ENCODE data around the gene DMBX1.

Gene DMBX1

GRCh38 chr1:46489638-46490405, at the start of gene DMBX1:
Gene DMBX1, plus strand, starts transcription at chr1:46489836. Its CDS starts 17,175 bp downstream, at chr1:46507011.
- in situ Hi-C loops (cut with MboI; ENCODE audit: low sequenced_read_pairs), result no loop called here

- in situ Hi-C loops (cut with MboI; ENCODE audit: low sequenced_read_pairs), result no loop called here
Measured at GRCh38 chr1:46440478-46440877, 49.2 kb upstream of the DMBX1 start.

GRCh38 chr1:46442317-46443161, 47.1 kb upstream of the DMBX1 start:
- in situ Hi-C loops (cut with MboI; ENCODE audit: low sequenced_read_pairs), result no loop called here

GRCh38 chr1:46444466-46444865, 45.2 kb upstream of the DMBX1 start:
- in situ Hi-C loops (cut with MboI; ENCODE audit: low sequenced_read_pairs), result no loop called here

- in situ Hi-C loops (cut with MboI; ENCODE audit: low sequenced_read_pairs), result no loop called here
Measured at GRCh38 chr1:46445773-46446256, 43.8 kb upstream of the DMBX1 start.

- in situ Hi-C loops (cut with MboI; ENCODE audit: low sequenced_read_pairs), result no loop called here
Measured at GRCh38 chr1:46446646-46447498, 42.8 kb upstream of the DMBX1 start.

GRCh38 chr1:46447499-46448108, 42.0 kb upstream of the DMBX1 start:
- in situ Hi-C loops (cut with MboI; ENCODE audit: low sequenced_read_pairs), result no loop called here

GRCh38 chr1:46448109-46448911, 41.3 kb upstream of the DMBX1 start:
- in situ Hi-C loops (cut with MboI; ENCODE audit: low sequenced_read_pairs), result no loop called here

- in situ Hi-C loops (cut with MboI; ENCODE audit: low sequenced_read_pairs), result no loop called here
Measured at GRCh38 chr1:46449223-46450159, 40.1 kb upstream of the DMBX1 start.

GRCh38 chr1:46450160-46450517, 39.5 kb upstream of the DMBX1 start:
- in situ Hi-C loops (cut with MboI; ENCODE audit: low sequenced_read_pairs), result no loop called here

- in situ Hi-C loops (cut with MboI; ENCODE audit: low sequenced_read_pairs), result no loop called here
Measured at GRCh38 chr1:46451948-46452930, 37.4 kb upstream of the DMBX1 start.

GRCh38 chr1:46452931-46453325, 36.7 kb upstream of the DMBX1 start:
- in situ Hi-C loops (cut with MboI; ENCODE audit: low sequenced_read_pairs), result no loop called here

- in situ Hi-C loops (cut with MboI; ENCODE audit: low sequenced_read_pairs), result no loop called here
Measured at GRCh38 chr1:46453449-46453848, 36.2 kb upstream of the DMBX1 start.

GRCh38 chr1:46455951-46456350, 33.7 kb upstream of the DMBX1 start:
- in situ Hi-C loops (cut with MboI; ENCODE audit: low sequenced_read_pairs), result no loop called here

- in situ Hi-C loops (cut with MboI; ENCODE audit: low sequenced_read_pairs), result no loop called here
Measured at GRCh38 chr1:46456411-46456963, 33.1 kb upstream of the DMBX1 start.

GRCh38 chr1:46457178-46457577, 32.5 kb upstream of the DMBX1 start:
- in situ Hi-C loops (cut with MboI; ENCODE audit: low sequenced_read_pairs), result no loop called here

GRCh38 chr1:46458190-46458589, 31.4 kb upstream of the DMBX1 start:
- in situ Hi-C loops (cut with MboI; ENCODE audit: low sequenced_read_pairs), result no loop called here
